H9 (cell line): Measurements from ENCODE around the gene FGB. TPM values are rescaled to one million over a fixed set of nuclear protein-coding genes. Genes with fewer than 3 reads are reported as not detected.

Experiments
- DNase-seq: peaks from one replicate; pipeline ENCODE4 v3.0.0-alpha.2; 2017
- H2AFZ ChIP-seq: one replicate; pipeline ENCODE4 v1.6.1; 2013; ENCODE audit warnings: mild to moderate bottlenecking, low read length, control low read depth, moderate library complexity
- H2AK5ac ChIP-seq: 2 replicates; pipeline ENCODE4 v1.6.1; 2013; ENCODE audit warnings: low read length, control low read depth, mixed read lengths; ENCODE audit not compliant: insufficient read length
- H2BK120ac ChIP-seq: one replicate; pipeline ENCODE4 v1.6.1; 2013; ENCODE audit warnings: low read depth, mild to moderate bottlenecking, low read length, control low read depth, inconsistent platforms; ENCODE audit not compliant: poor library complexity, severe bottlenecking
- H2BK12ac ChIP-seq: 2 replicates; pipeline ENCODE4 v1.6.1; 2013; ENCODE audit warnings: low read length, control low read depth, mixed read lengths, low read depth; ENCODE audit not compliant: insufficient read length
- H2BK15ac ChIP-seq: 2 replicates; pipeline ENCODE4 v1.6.1; 2013; ENCODE audit warnings: low read depth, low read length, control low read depth
- H2BK20ac ChIP-seq: one replicate; pipeline ENCODE4 v1.6.1; 2013; ENCODE audit warnings: low read depth, mild to moderate bottlenecking, low read length, control low read depth, inconsistent platforms; ENCODE audit not compliant: poor library complexity, severe bottlenecking
- H2BK5ac ChIP-seq: 2 replicates; pipeline ENCODE4 v1.6.1; 2013; ENCODE audit warnings: low read length, control low read depth, mixed read lengths; ENCODE audit not compliant: insufficient read length
- H3K14ac ChIP-seq: 2 replicates; pipeline ENCODE4 v1.6.1; 2013; ENCODE audit warnings: low read length, control low read depth; ENCODE audit not compliant: insufficient read depth
- H3K18ac ChIP-seq: 2 replicates; pipeline ENCODE4 v1.6.1; 2013; ENCODE audit warnings: low read depth, mild to moderate bottlenecking, mixed read lengths, low read length, control low read depth; ENCODE audit not compliant: insufficient read length
- H3K23ac ChIP-seq: 2 replicates; pipeline ENCODE4 v1.6.1; 2013; ENCODE audit warnings: low read length, control low read depth, mixed read lengths, low read depth; ENCODE audit not compliant: insufficient read length
- H3K23me2 ChIP-seq: 2 replicates; pipeline ENCODE4 v1.6.1; 2013; ENCODE audit warnings: low read depth, mild to moderate bottlenecking, mixed read lengths, low read length, control low read depth; ENCODE audit not compliant: insufficient read length, poor library complexity, severe bottlenecking
- H3K27ac ChIP-seq: 2 replicates; pipeline ENCODE4 v1.5.1; 2013; ENCODE audit warnings: low read length, control low read depth, mixed read lengths, low read depth; ENCODE audit not compliant: insufficient read length
- H3K27me3 ChIP-seq: 2 replicates; pipeline ENCODE4 v1.6.1; 2013; ENCODE audit warnings: low read length, control low read depth, inconsistent platforms; ENCODE audit not compliant: insufficient read depth
- H3K4ac ChIP-seq: 2 replicates; pipeline ENCODE4 v1.6.1; 2013; ENCODE audit warnings: low read depth, mild to moderate bottlenecking, control low read depth, inconsistent platforms, low read length, moderate library complexity
- H3K4me1 ChIP-seq: 2 replicates; pipeline ENCODE4 v1.6.1; 2013; ENCODE audit warnings: low read length, control low read depth, inconsistent platforms; ENCODE audit not compliant: insufficient read depth
- H3K4me2 ChIP-seq: 2 replicates; pipeline ENCODE4 v1.6.1; 2013; ENCODE audit warnings: low read length, control low read depth, mixed read lengths; ENCODE audit not compliant: insufficient read length, insufficient read depth
- H3K56ac ChIP-seq: 2 replicates; pipeline ENCODE4 v1.6.1; 2013; ENCODE audit warnings: low read depth, mild to moderate bottlenecking, mixed read lengths, low read length, control low read depth; ENCODE audit not compliant: insufficient read length
- H3K79me1 ChIP-seq: 2 replicates; pipeline ENCODE4 v1.6.1; 2013; ENCODE audit warnings: low read depth, mild to moderate bottlenecking, moderate library complexity, low read length, control low read depth, inconsistent platforms; ENCODE audit not compliant: insufficient read depth, poor library complexity, severe bottlenecking
- H3K79me2 ChIP-seq: 2 replicates; pipeline ENCODE4 v1.6.1; 2013; ENCODE audit warnings: low read length, control low read depth, inconsistent platforms; ENCODE audit not compliant: insufficient read depth
- H3K9ac ChIP-seq: 2 replicates; pipeline ENCODE4 v1.6.1; 2013; ENCODE audit warnings: low read length, control low read depth, mixed read lengths; ENCODE audit not compliant: insufficient read length; ENCODE audit errors: extremely low read depth
- H3K9me3 ChIP-seq: one replicate; pipeline ENCODE4 v1.6.1; 2013; ENCODE audit warnings: low read depth, low read length, inconsistent platforms; ENCODE audit not compliant: control insufficient read depth
- H3T11ph ChIP-seq: one replicate; pipeline ENCODE4 v1.6.1; 2013; ENCODE audit warnings: mild to moderate bottlenecking, low read length, control low read depth, inconsistent platforms
- H4K20me1 ChIP-seq: one replicate; pipeline ENCODE4 v1.6.1; 2013; ENCODE audit not compliant: control insufficient read depth, insufficient read length, insufficient read depth
- H4K5ac ChIP-seq: 2 replicates; pipeline ENCODE4 v1.6.1; 2013; ENCODE audit warnings: low read depth, mild to moderate bottlenecking, mixed read lengths, low read length, control low read depth; ENCODE audit not compliant: insufficient read length
- H4K8ac ChIP-seq: replicated peaks from 2 replicates; pipeline ENCODE4 v1.6.1; 2013; ENCODE audit warnings: low read length, control low read depth, mixed read lengths, low read depth; ENCODE audit not compliant: insufficient read length
- H4K91ac ChIP-seq: 2 replicates; pipeline ENCODE4 v1.6.1; 2013; ENCODE audit warnings: low read depth, mild to moderate bottlenecking, moderate library complexity, mixed read lengths, low read length, control low read depth; ENCODE audit not compliant: insufficient read length
- H3K27ac Mint-ChIP-seq, 3 experiments: 2 replicates in 2 of 3; 3 replicates in 1 of 3; pipeline ENCODE4 v1.8.0; 2020 to 2021; ENCODE audit warnings: mixed read lengths in 3 of 3, mild to moderate bottlenecking in 1 of 3, moderate library complexity in 1 of 3
- H3K27me3 Mint-ChIP-seq: 2 replicates; pipeline ENCODE4 v1.8.0; 2021; ENCODE audit warnings: low read depth, mild to moderate bottlenecking, moderate library complexity, mixed read lengths
- H3K36me3 Mint-ChIP-seq, 3 experiments: 2 replicates in 2 of 3; 3 replicates in 1 of 3; pipeline ENCODE4 v1.8.0; 2020 to 2021; ENCODE audit warnings: low read depth in 3 of 3, mixed read lengths in 3 of 3; ENCODE audit not compliant: insufficient read depth in 1 of 3
- H3K4me1 Mint-ChIP-seq, 2 experiments: 2 replicates each; pipeline ENCODE4 v1.8.0; 2020; ENCODE audit warnings: mixed read lengths in 2 of 2
- H3K4me3 Mint-ChIP-seq, 2 experiments: 2 replicates in 1 of 2; 3 replicates in 1 of 2; pipeline ENCODE4 v1.8.0; 2020 to 2021; ENCODE audit warnings: mild to moderate bottlenecking in 2 of 2, mixed read lengths in 2 of 2, moderate library complexity in 1 of 2
- H3K9me3 Mint-ChIP-seq, 2 experiments: 2 replicates in 1 of 2; 3 replicates in 1 of 2; pipeline ENCODE4 v1.8.0; 2020; ENCODE audit warnings: mild to moderate bottlenecking in 2 of 2, mixed read lengths in 2 of 2, moderate library complexity in 1 of 2
- WGBS: extraction: QIAGEN DNeasy Blood & Tissue Kit; methylation state at CpG from one replicate; pipeline ENCODE4 v1.1.7; 2013; ENCODE audit warnings: missing lambda C conversion rate, low lambda C conversion rate, mixed read lengths; ENCODE audit not compliant: insufficient read length; ENCODE audit errors: extremely low coverage; 5-methylcytosine and 5-hydroxymethylcytosine counted together
- total RNA-seq: library from RNA; stranded (reverse); gene quantifications from 2 replicates; pipeline ENCODE4 v1.2.1, GENCODE V29; 2021
- TF ChIP-seq, protein P1 (sequence below): fragments of 200-600 bp; sonication (generic); conservative IDR thresholded peaks from 3 replicates; pipeline ENCODE4 v1.8.0; 2021; ENCODE audit warnings: antibody characterized with exemption, mild to moderate bottlenecking

The FGB gene
- total RNA-seq, 1 experiment from 2014 or later, result not detected

DNA sequence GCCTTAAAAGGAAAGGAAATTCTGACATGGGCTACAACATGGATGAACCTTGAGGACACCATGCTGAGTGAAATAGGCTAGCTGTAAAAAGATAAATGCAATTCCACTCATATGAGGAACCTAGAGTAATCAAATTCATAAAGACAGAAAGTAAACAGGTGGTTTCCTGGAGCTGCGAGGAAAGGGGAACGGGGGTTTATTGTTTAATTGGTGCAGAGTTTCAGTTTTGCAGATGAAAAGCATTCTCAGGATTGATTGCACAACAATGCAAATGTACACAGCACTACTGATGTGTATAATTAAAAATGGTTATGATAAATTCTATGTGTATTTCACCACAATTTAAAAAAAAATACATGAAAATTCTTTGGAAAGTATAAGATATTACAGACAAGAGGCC, 36.7 kb upstream of the FGB start:
- Histone ChIP-seq H3K9ac (no peak overlapping the region), H3K4me1 (no peaks in the 10 kb centered on the region), H2BK15ac (no peak overlapping the region), H4K8ac (no peak overlapping the region), H3K27me3 (no peaks in the 10 kb centered on the region), H3K56ac (no peak overlapping the region), H2BK120ac (no peak overlapping the region), H3T11ph (no peak overlapping the region), H3K27ac (no peak overlapping the region), H2AFZ (no peak overlapping the region), H3K79me2 (no peaks in the 10 kb centered on the region), H3K9me3 (no peaks in the 10 kb centered on the region), H3K4me2 (no peak overlapping the region), H4K20me1 (no peaks in the 10 kb centered on the region), H3K79me1 (no peaks in the 10 kb centered on the region), H3K14ac (no peak overlapping the region), H2BK5ac (no peak overlapping the region), H3K23ac (no peak overlapping the region), H3K18ac (no peak overlapping the region), H3K23me2 (no peaks in the 10 kb centered on the region), H3K4ac (no peak overlapping the region), H4K5ac (no peak overlapping the region), H2BK20ac (no peak overlapping the region), H2AK5ac (no peak overlapping the region), H2BK12ac (no peak overlapping the region), H4K91ac (no peak overlapping the region)
- no peak overlapping the region for H3K27ac Mint-ChIP-seq
- peaks cover 1% of the 10 kb centered on the region for H3K27me3 Mint-ChIP-seq
- no peaks in the 10 kb centered on the region for H3K36me3 Mint-ChIP-seq
- TF ChIP-seq, protein P1, sequence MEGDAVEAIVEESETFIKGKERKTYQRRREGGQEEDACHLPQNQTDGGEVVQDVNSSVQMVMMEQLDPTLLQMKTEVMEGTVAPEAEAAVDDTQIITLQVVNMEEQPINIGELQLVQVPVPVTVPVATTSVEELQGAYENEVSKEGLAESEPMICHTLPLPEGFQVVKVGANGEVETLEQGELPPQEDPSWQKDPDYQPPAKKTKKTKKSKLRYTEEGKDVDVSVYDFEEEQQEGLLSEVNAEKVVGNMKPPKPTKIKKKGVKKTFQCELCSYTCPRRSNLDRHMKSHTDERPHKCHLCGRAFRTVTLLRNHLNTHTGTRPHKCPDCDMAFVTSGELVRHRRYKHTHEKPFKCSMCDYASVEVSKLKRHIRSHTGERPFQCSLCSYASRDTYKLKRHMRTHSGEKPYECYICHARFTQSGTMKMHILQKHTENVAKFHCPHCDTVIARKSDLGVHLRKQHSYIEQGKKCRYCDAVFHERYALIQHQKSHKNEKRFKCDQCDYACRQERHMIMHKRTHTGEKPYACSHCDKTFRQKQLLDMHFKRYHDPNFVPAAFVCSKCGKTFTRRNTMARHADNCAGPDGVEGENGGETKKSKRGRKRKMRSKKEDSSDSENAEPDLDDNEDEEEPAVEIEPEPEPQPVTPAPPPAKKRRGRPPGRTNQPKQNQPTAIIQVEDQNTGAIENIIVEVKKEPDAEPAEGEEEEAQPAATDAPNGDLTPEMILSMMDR, result no peak
- H3K4me3 Mint-ChIP-seq, result no peak overlapping the region
- no CpG with 5 or more reads among the region's 2 CpGs for WGBS
- H3K9me3 Mint-ChIP-seq, result no peaks in the 10 kb centered on the region
- 0 out of 4 replicates have a peak, but pooled peaks cover 4 to 6% of the 10 kb centered on the region in 2 experiments for H3K4me1 Mint-ChIP-seq
- DNase-seq, result no peak
